DMS53 treated with DMSO at 0.1 percent for 48 hours (cell line): ENCODE results near the gene KCNAB3.

Source experiments
- DNase-seq: peaks from one replicate; lab custom pipeline; 2025; ENCODE audit not compliant: unreplicated experiment; lab: John Stamatoyannopoulos, UW

The KCNAB3 gene

DNA sequence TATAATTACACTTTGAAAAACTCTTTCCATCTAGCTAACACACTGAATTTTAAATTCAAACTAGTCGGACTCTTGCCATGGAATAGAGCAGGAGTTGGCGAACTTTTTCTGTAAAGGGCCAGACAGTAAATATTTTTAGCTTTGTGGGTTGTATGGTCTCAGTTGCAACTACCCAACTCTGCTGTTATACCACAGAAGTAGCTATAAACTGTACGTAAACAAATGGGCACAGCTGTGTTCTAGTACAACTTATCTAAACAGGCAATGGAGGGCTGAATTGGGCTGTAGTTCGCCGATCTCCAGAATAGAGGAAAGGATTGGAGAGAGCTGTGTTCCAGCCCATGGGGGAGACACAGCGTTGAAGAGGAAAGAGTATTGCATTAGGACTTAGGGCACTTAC lies 11.1 kb upstream of the KCNAB3 start:
- DNase-seq: no peak

DNA sequence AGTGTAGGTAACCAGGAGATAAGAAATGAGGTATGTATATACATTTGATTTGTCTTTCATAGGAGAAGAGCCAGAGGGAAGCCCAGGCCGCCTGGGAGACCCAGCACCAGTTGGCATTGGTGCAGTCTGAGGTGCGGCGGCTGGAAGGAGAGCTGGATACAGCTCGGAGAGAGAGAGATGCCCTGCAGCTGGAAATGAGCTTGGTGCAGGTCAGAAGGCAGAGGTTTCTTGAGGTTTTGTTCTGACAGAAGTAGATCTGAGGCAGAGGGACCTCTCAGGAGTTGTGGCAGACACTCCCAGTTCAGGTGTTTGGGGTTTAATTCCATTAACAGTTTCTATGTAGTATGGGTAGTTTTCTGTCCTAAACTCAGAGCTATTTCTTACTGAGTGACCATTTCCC lies 10.4 kb upstream of the KCNAB3 start:
- DNase-seq: no peak

DNA sequence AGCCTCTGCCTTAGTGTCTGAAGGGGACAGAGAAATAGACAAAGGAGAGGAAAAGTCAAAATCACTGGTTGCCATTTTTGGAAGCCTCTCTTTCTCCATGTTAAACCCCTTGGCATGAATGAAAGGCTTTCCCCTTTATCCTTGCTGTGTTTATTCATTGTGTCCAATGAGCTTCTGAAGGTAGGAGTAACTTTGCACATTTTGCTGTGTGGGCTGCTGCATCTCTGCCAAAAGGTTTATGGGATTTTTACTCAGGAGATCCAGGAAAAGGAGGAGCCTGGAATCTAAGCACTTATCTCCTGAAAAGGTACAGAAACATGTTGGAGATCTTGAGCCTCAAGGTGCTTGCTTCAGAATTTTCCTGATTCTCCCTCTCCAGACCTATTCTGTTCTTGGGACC lies 6.2 kb upstream of the KCNAB3 start:
- no peak for DNase-seq

DNA sequence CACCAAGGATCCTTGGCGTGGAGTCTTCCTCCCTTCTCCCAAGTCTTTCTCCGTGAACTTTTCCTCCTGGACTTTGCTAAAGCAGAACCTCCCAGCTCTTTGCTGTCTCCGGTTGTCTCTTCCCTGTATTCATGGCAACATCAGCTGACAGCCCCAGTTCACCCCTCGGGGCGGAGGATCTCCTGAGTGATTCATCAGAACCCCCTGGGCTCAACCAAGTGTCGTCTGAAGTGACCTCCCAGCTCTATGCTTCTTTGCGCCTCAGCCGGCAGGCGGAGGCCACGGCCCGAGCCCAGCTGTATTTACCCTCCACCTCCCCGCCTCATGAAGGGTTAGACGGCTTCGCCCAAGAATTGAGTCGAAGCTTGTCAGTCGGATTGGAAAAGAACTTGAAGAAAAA lies 3.3 kb upstream of the KCNAB3 start:
- DNase-seq: no peak

DNA sequence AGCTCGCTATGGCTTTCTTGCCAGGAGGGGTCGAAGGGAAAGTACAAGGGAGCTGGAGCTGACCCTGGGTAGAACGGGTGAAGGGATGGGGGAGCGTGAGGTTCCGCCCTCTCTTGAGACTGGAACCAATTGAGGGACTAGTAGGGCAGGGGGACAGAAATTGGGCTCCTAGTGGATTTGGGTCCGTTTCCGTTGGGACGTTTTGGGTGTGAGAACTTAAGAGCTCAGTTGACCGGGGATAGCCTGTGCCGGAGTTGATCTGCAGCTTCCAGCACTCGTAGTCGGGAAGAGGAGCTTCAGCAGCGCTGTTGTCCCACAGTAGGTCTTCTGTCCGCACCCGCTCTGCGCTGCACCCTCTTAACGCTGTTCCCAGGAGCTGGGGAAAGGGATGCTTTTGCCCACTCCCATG lies 2.8 kb upstream of the KCNAB3 start:
- DNase-seq: no peak

DNA sequence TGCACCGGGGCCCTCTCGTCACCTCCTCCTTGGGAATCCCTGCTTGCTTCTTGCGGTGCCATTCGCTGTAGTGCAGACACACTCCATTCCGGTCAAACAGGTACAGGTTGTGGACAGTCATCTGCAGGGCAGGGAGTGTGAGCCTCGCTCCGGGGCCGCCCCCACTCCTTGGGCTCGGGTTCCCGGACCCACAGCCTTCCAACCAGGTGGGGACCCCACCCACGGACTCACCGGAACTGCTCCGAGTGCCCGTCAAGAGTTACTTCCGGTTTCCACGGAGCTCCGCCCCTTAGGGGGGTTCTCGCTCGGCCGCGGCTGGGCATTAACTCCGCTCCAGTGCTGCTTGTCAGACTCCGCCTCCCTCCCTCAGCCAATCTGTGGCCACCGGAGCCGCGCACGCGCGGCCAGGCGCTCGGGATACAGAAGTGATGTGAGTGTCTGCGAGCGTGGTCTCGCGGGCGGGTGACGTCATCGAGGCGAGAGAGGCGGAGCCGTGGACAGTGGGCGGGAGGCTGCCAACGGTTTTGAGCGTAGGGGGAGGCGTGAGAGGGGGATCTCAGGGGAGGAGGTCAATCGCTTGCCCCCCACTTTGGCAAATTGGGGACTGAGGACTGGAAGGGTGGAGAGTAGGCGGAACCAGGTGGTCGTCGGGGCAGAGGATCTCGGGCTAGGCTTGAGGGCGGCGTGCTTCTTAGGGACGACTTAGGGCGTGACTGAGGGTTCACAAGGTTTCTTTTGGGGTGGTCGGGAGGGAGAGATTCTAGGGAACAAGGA lies 2.2 kb upstream of the KCNAB3 start, which contains the start of the genes CNTROB and TRAPPC1:
Gene CNTROB (plus strand): TSS at position 498 of the 774 bp plus-strand sequence. CDS start 874 bp downstream, outside the sequence.
Gene TRAPPC1 (minus strand): TSS at position 238 of the 774 bp plus-strand sequence. CDS start 117 bp downstream, at position 121.
- peak; percentile 98 for DNase-seq

DNA sequence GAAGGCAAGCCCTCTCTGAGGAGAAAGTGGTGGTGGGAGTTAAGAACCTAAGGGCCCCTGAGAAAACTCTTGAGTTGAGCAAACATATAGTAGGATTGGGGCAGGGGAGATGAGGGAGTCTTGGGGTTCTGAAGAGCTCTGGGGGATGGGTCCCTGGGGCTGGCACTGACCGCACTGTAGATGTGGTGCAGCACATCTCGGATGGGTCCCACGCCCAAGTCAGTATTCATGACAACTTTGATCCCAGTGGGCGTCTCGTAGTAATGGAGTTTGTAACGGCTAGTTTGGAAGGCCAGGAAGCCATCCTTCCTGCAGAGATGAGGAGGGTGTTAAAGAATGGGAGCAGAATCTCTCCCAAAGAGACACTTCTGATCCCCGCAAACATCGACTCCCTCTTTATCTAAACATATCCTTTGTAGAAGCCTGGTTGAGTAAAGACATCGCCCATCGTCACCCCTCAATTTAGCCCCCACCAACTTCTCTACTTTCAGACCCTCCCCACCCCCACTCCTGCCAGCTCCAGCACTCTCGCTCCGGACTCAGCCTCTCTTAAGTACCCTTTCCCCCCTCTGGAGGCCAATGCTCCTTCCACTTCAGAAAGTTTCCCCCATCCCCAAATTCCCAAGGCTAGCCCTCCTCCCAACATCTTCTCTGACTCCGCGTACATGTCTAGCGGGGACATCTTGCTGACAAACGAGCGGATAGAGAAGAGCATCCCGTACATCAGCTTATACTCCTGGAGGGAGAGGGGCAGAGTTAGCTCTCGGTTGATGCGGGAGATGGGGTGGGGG lies 1.4 kb upstream of the KCNAB3 start:
- no peak for DNase-seq

DNA sequence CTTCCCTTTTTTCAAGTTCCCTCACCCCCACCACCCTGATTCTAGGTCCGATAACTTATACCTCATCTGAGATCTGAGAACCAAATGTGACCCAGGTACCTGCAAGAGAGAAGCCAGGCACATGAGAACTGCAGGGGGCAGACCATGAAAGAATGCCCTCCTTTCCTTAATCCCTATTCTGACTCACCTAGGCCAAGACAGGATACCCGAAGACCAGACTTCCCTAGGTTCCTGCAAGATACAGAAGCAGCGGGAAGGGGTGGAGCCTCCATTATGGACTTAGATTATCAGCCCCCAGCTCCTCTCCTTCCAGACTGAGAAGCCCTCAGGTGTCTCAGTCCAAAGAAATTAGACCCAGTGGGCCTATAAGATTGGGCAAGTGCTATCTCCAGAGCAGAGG lies 2.1 kb downstream of the KCNAB3 start:
- no peak for DNase-seq

DNA sequence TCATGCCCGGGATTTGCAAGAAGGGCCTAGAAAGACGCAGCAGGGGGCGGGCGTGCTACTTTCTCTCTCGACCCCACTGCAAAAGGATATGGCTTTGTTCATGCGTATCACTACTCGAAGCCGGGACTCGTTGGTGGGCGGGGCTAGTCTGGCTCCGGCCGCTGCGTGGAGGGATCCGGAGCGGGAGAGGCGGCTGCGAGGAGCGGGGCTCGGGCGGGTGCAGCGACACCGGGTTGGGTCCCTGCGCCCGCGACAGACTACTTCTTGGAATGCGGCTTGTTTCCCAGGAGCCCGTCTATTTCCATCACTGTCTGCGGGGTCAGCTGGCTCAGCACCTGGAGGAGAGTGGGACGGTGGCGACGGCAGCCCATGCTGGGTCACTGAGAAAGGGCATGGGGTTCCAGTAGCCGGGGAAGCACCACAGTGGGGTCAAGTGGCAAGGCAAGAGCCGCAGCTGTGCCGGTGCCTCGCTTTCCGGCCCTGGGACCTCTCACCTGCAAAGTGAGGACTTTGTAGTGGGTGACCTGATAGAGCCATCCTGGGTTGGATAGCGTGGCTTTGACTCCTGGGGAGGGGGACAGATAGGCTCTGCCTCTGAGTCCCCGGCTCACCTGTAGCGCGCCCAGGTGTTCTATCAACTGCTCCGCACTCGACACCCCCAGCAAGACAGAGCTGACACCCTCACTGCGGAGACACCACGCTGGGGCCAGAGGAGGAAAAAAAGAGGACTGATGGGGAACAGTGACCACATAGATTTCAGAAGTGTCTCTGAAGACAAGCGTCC lies 6.6 kb downstream of the KCNAB3 start:
- peak; percentile 82 for DNase-seq

DNA sequence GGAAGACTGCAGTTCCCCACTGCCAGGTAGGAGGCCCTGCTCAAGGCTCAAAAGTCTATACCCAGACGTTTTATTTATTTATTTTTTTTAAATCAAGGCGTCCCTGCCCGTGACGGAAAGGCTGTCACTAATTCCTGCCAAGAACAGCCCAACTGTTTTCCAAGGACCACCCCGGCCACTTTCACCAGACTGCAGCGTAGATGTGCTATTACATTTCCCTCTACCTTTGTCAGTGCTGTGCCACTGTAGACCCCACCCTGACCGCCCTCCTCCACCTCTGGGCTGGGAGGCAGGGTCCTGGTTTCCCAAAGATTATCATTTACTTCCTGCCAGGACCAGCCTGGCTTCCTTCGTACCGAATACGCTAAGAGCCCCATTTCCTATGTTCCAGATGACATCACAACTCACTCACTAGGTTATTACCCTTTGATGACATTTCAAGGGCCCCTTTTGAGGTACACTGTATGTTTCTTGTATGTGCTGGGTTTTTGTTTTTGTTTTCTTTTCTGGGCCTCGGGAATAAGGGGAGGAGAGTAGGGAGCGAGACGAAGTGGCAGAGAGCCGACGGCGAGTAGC lies 7.3 kb downstream of the KCNAB3 start:
- DNase-seq: peak; percentile 63

DNA sequence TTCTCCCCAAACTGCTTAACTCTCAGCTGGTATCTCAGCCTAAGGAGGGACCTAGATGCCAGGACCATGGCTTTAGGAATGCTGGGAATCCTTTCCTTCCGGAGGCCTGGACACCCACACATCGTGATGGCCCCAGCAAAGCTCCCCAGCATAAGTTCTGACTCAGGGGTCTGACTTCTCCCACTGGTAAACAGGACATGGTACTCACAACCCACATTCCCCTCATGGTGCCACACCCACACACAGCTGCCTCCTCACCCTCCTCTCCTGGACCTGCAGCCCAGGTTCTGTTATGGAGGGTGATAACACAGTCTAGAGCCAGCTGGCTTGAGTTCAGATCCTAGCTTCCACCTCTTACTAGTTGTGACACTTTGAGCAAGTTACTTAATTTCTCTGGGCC lies 12.8 kb downstream of the KCNAB3 start:
- DNase-seq: no peak

DNA sequence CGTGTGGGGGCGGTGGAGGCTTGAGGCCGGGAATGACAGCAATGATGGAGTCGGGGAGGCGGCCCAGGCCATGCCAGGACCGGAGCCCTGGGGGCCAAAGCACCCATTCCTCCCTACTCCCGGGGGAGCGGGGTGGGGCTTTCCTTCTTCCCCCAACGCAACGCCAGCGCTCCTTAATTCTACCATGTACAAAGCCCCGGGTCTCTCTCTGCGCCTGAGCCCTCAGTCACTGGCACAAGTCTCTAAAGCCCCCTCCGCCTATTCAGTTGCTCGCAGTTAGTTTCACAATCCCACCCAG lies 13.3 kb downstream of the KCNAB3 start:
- no peak for DNase-seq

DNA sequence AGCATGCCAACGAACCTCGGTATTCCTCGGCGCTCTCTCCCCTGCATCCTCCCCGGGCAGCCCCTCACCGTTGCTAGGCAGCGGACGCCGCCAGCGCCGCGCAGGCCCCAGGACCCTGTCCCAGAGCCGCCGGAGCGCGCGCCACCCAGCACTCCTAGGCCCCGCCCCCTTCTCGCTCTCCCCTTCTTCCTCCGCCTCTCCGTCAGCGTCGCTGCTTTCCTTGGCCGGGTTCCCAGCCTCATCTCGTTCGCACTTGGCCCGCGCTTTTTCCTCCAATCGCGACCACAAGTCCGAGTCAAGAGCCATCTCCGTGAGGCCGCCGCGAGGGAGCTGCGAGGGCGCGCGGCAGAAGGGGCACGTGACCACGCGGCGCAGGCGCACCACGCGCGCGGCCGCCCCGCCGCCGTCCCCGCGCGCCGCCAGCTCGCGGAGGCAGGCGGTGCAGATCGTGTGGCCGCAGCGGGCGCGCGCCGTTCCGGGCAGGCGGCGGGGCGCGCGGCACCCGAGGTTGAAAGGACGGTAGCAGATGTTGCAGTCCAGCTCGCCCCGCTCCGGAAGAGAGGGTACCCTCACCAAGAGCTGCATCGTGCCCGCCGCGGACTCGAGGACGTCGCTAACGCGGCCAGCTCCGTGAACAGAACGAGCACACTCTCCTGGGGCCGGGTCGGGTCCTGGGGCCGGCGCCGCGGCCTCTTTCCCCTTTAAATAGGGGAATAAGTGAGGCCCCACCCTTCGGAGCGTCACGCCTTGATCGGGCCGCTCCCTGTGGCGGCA lies 13.9 kb downstream of the KCNAB3 start, which contains the start of gene RNF227:
Gene RNF227 (minus strand): TSS at position 679 of the 774 bp plus-strand sequence. CDS start 94 bp downstream, at position 585.
- DNase-seq: peak; percentile 89

DNA sequence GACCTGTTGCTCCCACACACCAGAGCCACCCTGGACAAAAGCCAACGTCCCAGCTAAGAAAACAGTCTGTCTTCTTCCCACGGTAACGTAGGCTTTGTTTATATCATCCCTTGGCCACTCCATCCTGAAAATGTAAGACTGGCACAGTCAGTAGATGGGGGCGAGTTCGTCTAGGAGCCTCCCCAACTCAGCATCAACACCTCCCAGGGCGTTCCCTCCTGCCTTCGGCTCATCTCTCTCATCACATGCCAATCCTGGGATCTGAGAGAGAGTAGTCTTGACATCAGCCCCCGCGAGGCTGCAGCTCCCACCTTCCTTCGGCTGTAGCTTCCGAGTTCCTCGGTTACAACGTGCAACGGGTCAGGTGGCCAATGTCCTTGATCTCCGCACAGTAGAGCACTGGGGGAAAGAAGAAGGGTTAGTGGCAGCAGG lies 14.5 kb downstream of the KCNAB3 start:
- peak; percentile 89 for DNase-seq

DNA sequence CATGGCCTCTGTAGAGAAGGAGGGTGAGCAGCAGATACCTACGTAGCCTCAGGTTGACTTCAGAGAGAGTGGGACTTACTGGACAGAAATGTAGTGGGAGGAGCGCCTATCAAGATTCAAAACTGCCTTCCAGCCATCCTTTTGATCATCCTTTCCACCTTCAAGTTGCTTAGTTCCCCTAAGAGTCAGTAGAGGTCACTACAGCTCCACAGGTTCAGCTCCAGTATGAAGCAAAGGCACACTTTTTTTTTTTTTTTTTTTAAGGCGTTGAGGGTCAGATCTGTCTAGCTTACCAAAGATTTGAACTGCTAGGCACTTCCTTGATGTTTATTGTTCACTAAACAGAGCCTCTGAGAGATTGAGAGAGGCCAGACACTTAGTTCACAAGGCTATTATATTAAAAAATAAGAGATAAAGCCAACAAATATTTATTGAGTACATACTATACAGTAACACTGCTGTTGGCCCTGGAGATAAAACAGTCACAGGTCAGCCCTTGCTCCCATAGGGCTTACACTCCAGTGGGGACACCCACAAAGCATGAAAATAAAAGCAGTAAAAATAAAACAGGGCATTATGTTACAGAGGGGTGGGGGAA lies 16.6 kb downstream of the KCNAB3 start:
- peak; percentile 92 for DNase-seq

DNA sequence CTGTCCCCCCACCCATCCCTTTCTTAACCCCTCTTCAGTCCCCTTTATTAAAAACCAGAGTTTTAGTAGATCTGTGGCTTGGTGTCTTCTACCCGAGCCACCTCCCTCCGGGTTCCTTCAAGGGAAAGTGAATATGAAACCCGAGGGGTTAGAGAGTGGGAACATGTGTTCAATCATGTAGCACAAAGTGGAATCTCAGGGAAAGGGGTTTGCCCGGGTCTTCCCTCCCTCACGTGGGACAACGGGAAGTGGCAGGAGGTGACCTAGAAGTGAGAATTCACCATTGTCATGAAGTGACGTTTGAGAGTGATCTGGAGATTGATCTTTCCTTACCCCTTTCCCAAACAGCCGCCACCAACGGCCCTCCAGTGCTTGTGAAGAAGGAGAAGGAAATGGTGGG lies 18.5 kb downstream of the KCNAB3 start:
- no peak for DNase-seq

DNA sequence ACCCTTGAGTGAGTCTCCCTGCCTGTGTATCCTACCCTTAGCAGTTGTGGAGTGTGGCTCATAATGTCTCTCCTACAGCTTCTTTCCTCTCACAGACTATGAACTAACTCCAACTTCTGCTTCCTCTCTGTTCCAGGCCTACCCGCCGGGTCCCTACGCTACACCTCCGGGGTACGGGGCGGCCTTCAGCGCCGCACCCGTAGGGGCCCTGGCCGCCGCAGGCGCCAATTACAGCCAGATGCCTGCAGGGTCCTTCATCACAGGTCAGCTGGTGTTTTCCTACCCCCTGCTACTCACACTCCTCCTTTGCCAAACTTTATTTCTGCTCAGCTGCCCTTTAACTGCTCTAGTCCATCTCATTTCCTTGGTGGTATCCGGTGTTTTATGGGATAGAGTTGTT lies 18.9 kb downstream of the KCNAB3 start:
- DNase-seq: no peak

DNA sequence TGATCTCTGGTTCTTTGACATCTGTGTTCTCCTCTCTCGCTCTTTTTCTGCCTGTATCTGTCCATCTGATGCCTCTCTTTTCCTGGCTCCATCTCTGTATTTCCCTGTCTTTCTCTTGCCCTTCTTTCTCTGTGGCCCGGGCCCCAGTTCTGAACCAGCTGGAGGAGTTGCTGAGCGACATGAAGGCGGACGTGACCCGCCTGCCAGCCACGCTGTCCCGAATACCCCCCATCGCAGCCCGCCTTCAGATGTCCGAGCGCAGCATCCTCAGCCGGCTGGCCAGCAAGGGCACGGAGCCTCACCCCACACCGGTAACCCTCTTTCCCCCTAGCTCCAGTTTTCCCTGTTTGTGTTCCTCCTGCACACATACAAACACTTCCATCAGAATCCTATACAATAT lies 19.4 kb downstream of the KCNAB3 start:
- DNase-seq: no peak

DNA sequence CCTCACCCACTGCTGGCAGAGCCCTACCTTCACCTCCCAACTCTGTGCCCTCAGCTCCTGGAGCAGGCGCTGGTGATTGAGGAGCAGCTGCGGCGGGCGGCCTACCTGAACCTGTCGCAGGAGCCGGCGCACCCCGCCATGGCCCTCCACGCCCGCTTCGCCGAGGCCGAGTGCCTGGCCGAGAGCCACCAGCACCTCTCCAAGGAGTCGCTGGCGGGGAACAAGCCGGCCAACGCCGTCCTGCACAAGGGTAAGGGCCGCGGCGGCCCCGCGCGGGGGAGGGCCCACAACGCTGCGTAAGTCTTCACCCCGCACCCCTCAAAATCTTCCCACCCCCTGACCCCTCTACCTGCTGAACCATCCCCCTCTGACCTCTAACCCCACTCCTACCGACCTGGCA lies 20.6 kb downstream of the KCNAB3 start:
- DNase-seq: no peak
